ENCODE results near the gene RNF150. TPM values are rescaled to one million over a fixed set of nuclear protein-coding genes. Genes with fewer than 3 reads are reported as not detected.

Gene RNF150
- total RNA-seq, 4 donors from 2014 or later, result 9.7 to 58.2 (median 36.6) TPM

DNA sequence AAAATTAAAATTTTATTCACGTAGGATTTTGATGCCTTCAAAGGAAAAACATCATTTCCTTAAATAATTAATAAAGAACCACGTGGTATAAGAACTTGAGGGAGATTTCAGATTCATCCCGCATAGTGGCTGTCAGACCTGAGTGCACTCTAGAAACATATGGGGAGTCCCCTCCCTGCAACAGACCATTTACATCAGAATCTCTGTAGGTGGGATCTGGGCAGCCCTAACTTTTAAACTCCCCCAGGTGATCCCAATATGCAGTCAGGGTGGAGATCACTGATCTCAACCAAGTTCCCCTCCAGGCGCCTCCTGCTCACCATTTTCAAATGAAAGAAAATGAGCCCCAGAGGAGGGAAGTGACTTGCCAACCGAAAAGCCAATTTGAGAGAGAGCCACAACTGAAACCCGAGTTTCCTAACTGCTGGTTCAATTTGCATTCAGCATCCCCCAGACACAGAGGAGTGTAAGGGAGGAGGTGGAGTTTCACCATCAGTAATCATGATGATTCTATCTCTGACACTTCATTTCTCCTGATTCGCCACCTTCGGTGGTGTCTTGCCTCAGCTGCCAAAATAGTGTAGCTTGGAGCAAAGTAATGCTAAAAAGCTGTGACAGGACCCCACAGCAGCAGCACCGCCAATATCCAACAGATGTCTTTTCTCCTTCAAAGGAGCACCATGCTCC, 11.4 kb downstream of the RNF150 start:
- Histone ChIP-seq H3K9me3 (no peaks in the 10 kb centered on the region), H3K4me1 (no peaks in the 10 kb centered on the region), H3K36me3 (no peaks in the 10 kb centered on the region), H3K27me3 (no peaks in the 10 kb centered on the region), H3K4me3 (no peak overlapping the region), H3K27ac (no peak overlapping the region)
- TF ChIP-seq CTCF (IDR thresholded peaks at IDR 0.05), result no peak
- TF ChIP-seq POLR2A (IDR thresholded peaks at IDR 0.05), result no peak
- no peak for DNase-seq
- intact Hi-C loops (cut with DNase I; ENCODE audit: low total_unique reads), result no loop called here

DNA sequence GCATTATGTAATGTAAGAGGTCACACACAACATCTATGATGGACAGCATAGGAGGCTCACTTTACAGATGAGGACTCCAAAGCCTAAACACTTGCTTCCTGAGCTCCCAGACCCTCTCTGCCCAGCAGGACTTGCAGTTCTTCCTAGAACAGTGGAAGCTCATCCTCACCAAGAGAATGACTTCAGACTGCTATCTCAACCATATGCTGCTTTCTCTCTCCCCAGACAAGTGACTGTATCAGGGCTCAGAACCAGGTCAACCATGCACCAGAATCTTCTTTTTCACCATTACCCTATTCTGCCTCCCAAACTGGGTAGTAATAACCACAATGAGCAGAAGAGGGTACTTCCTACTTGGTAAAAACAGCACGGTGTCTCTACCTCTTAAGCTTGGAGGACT, 12.2 kb downstream of the RNF150 start:
- TF ChIP-seq POLR2A (IDR thresholded peaks at IDR 0.05) (no peak), CTCF (IDR thresholded peaks at IDR 0.05) (no peak)
- Histone ChIP-seq H3K4me3 (no peak overlapping the region), H3K27me3 (no peaks in the 10 kb centered on the region), H3K36me3 (no peaks in the 10 kb centered on the region), H3K9me3 (no peaks in the 10 kb centered on the region), H3K27ac (no peak overlapping the region), H3K4me1 (no peaks in the 10 kb centered on the region)
- intact Hi-C loops (cut with DNase I; ENCODE audit: low total_unique reads), result no loop called here
- no peak for DNase-seq

- DNase-seq, result no peak
- intact Hi-C loops (cut with DNase I; ENCODE audit: low total_unique reads), result no loop called here
- H3K27ac ChIP-seq, result no peak overlapping the region
- H3K9me3 ChIP-seq, result no peaks in the 10 kb centered on the region
- no peaks in the 10 kb centered on the region for H3K4me1 ChIP-seq
- H3K4me3 ChIP-seq, result no peak overlapping the region
- H3K27me3 ChIP-seq, result no peaks in the 10 kb centered on the region
- TF ChIP-seq CTCF (IDR thresholded peaks at IDR 0.05) (no peak), POLR2A (IDR thresholded peaks at IDR 0.05) (no peak)
- no peaks in the 10 kb centered on the region for H3K36me3 ChIP-seq
These were observed 13.2 kb downstream of the RNF150 start for GRCh38 chr4:141120036-141120593.

- H3K36me3 ChIP-seq, result no peaks in the 10 kb centered on the region
- DNase-seq, result no peak
- H3K4me3 ChIP-seq, result no peak overlapping the region
- intact Hi-C loops (cut with DNase I; ENCODE audit: low total_unique reads), result no loop called here
- H3K9me3 ChIP-seq, result no peaks in the 10 kb centered on the region
- no peak overlapping the region for H3K27ac ChIP-seq
- TF ChIP-seq CTCF (IDR thresholded peaks at IDR 0.05), result no peak
- no peak for TF ChIP-seq POLR2A (IDR thresholded peaks at IDR 0.05)
- no peaks in the 10 kb centered on the region for H3K4me1 ChIP-seq
- H3K27me3 ChIP-seq, result no peaks in the 10 kb centered on the region
These were observed 14.2 kb downstream of the RNF150 start for GRCh38 chr4:141119071-141119470.

DNA sequence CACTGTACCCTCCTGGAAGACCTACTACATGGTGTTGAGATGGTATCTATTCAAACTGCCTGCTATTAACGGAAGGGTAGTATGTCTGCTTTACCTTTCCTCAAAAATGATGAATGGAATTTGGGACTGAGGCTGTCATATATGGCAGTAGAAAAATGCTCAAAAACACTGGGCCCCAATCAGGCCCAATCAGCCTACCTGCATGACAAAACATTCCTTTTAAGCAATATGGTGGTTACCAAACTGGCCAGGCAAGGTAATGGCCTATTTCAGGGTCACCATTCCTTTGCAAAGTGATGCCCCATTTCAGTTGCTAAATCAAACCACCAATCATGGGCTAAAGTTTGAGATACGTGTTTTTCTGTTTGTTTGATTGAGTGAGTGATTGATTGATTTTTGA, 14.9 kb downstream of the RNF150 start:
- intact Hi-C loops (cut with DNase I; ENCODE audit: low total_unique reads), result no loop called here

More for the DNA sequence above, 14.9 kb downstream of the RNF150 start:
- no peak for DNase-seq
- no peak overlapping the region for H3K4me3 ChIP-seq
- H3K27ac ChIP-seq, result no peak overlapping the region
- no peak for TF ChIP-seq CTCF (IDR thresholded peaks at IDR 0.05)
- TF ChIP-seq POLR2A (IDR thresholded peaks at IDR 0.05), result no peak
- H3K36me3 ChIP-seq, result no peaks in the 10 kb centered on the region
- H3K9me3 ChIP-seq, result no peaks in the 10 kb centered on the region
- no peaks in the 10 kb centered on the region for H3K27me3 ChIP-seq
- no peaks in the 10 kb centered on the region for H3K4me1 ChIP-seq

Data from uterus (tissue), 4 donors.